ENCODE data around the gene PLCG2.
"Not testable (repeated sequence)": the region's sequence is repeated elsewhere in the genome, so short reads cannot be mapped to it uniquely, and the experiment has no call there.

Gene PLCG2

GRCh38 chr16:81938326-81939163 is 159.5 kb downstream of the PLCG2 start:
- DNase-seq (ENCODE audit: low spot score): no peak

- peak; percentile 58 for DNase-seq (ENCODE audit: low spot score)
Measured at GRCh38 chr16:81939164-81940056, 160.3 kb downstream of the PLCG2 start.

- peak; percentile 36 for DNase-seq (ENCODE audit: low spot score)
Measured at GRCh38 chr16:81940781-81941560, 161.9 kb downstream of the PLCG2 start.

- DNase-seq (ENCODE audit: low spot score): no peak
Measured at GRCh38 chr16:81942007-81942601, 163.0 kb downstream of the PLCG2 start.

GRCh38 chr16:81945665-81946064 is 166.6 kb downstream of the PLCG2 start:
- no peak for DNase-seq (ENCODE audit: low spot score)

GRCh38 chr16:81946206-81946605 is 167.1 kb downstream of the PLCG2 start:
- DNase-seq (ENCODE audit: low spot score): no peak

- DNase-seq (ENCODE audit: low spot score): no peak
Measured at GRCh38 chr16:81951564-81951963, 172.5 kb downstream of the PLCG2 start.

GRCh38 chr16:81956213-81956948 is 177.3 kb downstream of the PLCG2 start:
- DNase-seq (ENCODE audit: low spot score): no peak

- no peak for DNase-seq (ENCODE audit: low spot score)
Measured at GRCh38 chr16:81964808-81965207, 185.7 kb downstream of the PLCG2 start.

- no peak for DNase-seq (ENCODE audit: low spot score)
Measured at GRCh38 chr16:81967358-81967757, 188.3 kb downstream of the PLCG2 start.

- no peak for DNase-seq (ENCODE audit: low spot score)
Measured at GRCh38 chr16:81971853-81972252, 192.8 kb downstream of the PLCG2 start.

GRCh38 chr16:81973737-81974136 is 194.6 kb downstream of the PLCG2 start:
- DNase-seq (ENCODE audit: low spot score): no peak

- DNase-seq (ENCODE audit: low spot score): no peak
Measured at GRCh38 chr16:81975637-81976036, 196.5 kb downstream of the PLCG2 start.

GRCh38 chr16:81977335-81977942 is 198.3 kb downstream of the PLCG2 start:
- not testable (repeated sequence) for DNase-seq (ENCODE audit: low spot score)

- no peak for DNase-seq (ENCODE audit: low spot score)
Measured at GRCh38 chr16:81987121-81987520, 208.0 kb downstream of the PLCG2 start.

- no peak for DNase-seq (ENCODE audit: low spot score)
Measured at GRCh38 chr16:81987706-81988105, 208.6 kb downstream of the PLCG2 start.

GRCh38 chr16:81992859-81993258 is 213.8 kb downstream of the PLCG2 start:
- no peak for DNase-seq (ENCODE audit: low spot score)

- peak; percentile 34 for DNase-seq (ENCODE audit: low spot score)
Measured at GRCh38 chr16:81994485-81994884, 215.4 kb downstream of the PLCG2 start.

GRCh38 chr16:81995651-81996050 is 216.6 kb downstream of the PLCG2 start:
- no peak for DNase-seq (ENCODE audit: low spot score)

- DNase-seq (ENCODE audit: low spot score): peak; percentile 50
Measured at GRCh38 chr16:81996664-81997509, 217.8 kb downstream of the PLCG2 start.
